RWPE2 (cell line): ENCODE measurements around the gene CADM4.

Experiments
- ATAC-seq: fragments of 200-7000 bp; cut with Tn5 transposase; 3 replicates; pipeline ENCODE4 v1.9.1; 2021; ENCODE audit warnings: low read depth
- DNase-seq: peaks from one replicate; pipeline ENCODE4 v3.0.0-alpha.2; 2020; ENCODE audit warnings: low spot score
- H3K27ac ChIP-seq: fragments of 450-650 bp; 2 replicates; pipeline ENCODE4 v1.5.1; 2017; ENCODE audit warnings: mild to moderate bottlenecking; ENCODE audit not compliant: poor library complexity, severe bottlenecking
- H3K27me3 ChIP-seq: fragments of 250-450 bp; sonication (Bioruptor Pico); 2 replicates; pipeline ENCODE4 v1.5.1; 2021; ENCODE audit warnings: mild to moderate bottlenecking, moderate library complexity; ENCODE audit not compliant: insufficient read depth, poor library complexity, severe bottlenecking
- H3K36me3 ChIP-seq: fragments of 250-450 bp; sonication (Bioruptor Pico); 2 replicates; pipeline ENCODE4 v1.5.1; 2020; ENCODE audit warnings: low read depth, mild to moderate bottlenecking, moderate library complexity
- H3K4me1 ChIP-seq: fragments of 250-450 bp; sonication (Bioruptor Pico); 2 replicates; pipeline ENCODE4 v1.5.1; 2021; ENCODE audit warnings: mild to moderate bottlenecking, moderate library complexity; ENCODE audit not compliant: insufficient read depth, poor library complexity, severe bottlenecking
- H3K4me3 ChIP-seq: fragments of 250-450 bp; sonication (Bioruptor Pico); 2 replicates; pipeline ENCODE4 v1.5.1; 2021; ENCODE audit warnings: mild to moderate bottlenecking, moderate library complexity; ENCODE audit not compliant: severe bottlenecking
- H3K9me3 ChIP-seq: fragments of 250-450 bp; sonication (Bioruptor Pico); 2 replicates; pipeline ENCODE4 v1.5.1; 2021; ENCODE audit warnings: mild to moderate bottlenecking, moderate library complexity; ENCODE audit not compliant: severe bottlenecking
- TF ChIP-seq, protein P1 (sequence below): fragments of 450-650 bp; IDR thresholded peaks from one replicate; pipeline ENCODE4 v1.5.1; 2017; ENCODE audit warnings: mild to moderate bottlenecking, moderate library complexity; ENCODE audit not compliant: poor library complexity, severe bottlenecking

Gene CADM4

DNA sequence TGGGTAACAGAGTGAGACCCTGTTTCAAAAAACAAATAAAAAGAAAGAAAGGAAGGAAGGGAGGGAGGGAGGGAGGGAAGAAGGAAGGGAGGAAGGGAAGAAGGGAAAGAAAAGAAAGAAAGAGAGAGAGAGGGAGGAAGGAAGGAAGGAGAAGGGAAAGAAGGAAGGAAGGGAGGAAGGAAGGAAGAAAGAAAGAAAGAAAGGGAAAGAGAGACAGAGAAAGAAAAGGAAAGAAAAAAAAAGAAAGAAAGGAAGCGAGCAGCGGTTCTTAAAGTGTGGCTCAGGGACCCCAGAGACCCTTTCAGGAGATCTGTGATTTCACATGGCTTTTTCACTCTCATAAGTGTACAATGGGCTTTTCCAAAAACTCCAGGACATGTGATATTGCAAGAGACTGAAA is 9.9 kb upstream of the CADM4 start:
- Histone ChIP-seq H3K4me3 (no peak overlapping the region), H3K27ac (no peak overlapping the region), H3K9me3 (no peaks in the 10 kb centered on the region), H3K4me1 (no peaks in the 10 kb centered on the region), H3K36me3 (peaks cover 55% of the 10 kb centered on the region), H3K27me3 (no peaks in the 10 kb centered on the region)
- TF ChIP-seq, protein P1, sequence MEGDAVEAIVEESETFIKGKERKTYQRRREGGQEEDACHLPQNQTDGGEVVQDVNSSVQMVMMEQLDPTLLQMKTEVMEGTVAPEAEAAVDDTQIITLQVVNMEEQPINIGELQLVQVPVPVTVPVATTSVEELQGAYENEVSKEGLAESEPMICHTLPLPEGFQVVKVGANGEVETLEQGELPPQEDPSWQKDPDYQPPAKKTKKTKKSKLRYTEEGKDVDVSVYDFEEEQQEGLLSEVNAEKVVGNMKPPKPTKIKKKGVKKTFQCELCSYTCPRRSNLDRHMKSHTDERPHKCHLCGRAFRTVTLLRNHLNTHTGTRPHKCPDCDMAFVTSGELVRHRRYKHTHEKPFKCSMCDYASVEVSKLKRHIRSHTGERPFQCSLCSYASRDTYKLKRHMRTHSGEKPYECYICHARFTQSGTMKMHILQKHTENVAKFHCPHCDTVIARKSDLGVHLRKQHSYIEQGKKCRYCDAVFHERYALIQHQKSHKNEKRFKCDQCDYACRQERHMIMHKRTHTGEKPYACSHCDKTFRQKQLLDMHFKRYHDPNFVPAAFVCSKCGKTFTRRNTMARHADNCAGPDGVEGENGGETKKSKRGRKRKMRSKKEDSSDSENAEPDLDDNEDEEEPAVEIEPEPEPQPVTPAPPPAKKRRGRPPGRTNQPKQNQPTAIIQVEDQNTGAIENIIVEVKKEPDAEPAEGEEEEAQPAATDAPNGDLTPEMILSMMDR = no peak
- DNase-seq = no peak
- no peak for ATAC-seq

GRCh38 chr19:43648633-43649032 is 9.0 kb upstream of the CADM4 start:
- Histone ChIP-seq H3K9me3 (no peaks in the 10 kb centered on the region), H3K4me1 (no peaks in the 10 kb centered on the region), H3K27ac (no peak overlapping the region), H3K27me3 (no peaks in the 10 kb centered on the region), H3K36me3 (peaks cover 51% of the 10 kb centered on the region), H3K4me3 (no peak overlapping the region)
- TF ChIP-seq, protein P1 = no peak
- ATAC-seq = no peak
- DNase-seq = no peak

GRCh38 chr19:43644181-43644580 is 4.5 kb upstream of the CADM4 start:
- DNase-seq (no peak), ATAC-seq (no peak)
- Histone ChIP-seq H3K27ac (no peak overlapping the region), H3K4me1 (no peaks in the 10 kb centered on the region), H3K27me3 (peaks cover under 1% of the 10 kb centered on the region), H3K36me3 (peaks cover 18% of the 10 kb centered on the region), H3K9me3 (no peaks in the 10 kb centered on the region), H3K4me3 (no peak overlapping the region)
- TF ChIP-seq, protein P1 = no peak

DNA sequence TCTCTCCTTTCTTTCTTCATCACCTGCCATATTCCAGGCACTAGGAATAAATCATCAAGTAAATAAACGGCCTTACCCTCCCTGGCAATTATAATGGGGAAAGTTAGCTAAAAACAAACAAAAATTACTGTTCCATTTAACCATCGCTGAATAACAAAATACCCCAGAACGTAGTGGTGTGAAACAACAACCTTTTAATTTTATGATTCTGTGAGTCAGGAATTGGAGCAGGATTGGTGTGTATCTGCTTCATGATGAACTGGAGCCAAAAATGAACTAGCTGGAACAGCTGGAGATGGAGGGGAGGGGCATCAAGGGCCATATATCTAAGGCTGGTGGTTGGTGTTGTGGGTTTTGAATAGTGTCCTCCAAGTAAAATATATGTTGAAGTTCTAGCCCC is 3.7 kb upstream of the CADM4 start:
- DNase-seq = no peak
- Histone ChIP-seq H3K27ac (no peak overlapping the region), H3K9me3 (no peaks in the 10 kb centered on the region), H3K27me3 (peaks cover 9% of the 10 kb centered on the region), H3K4me1 (no peaks in the 10 kb centered on the region), H3K4me3 (no peak overlapping the region), H3K36me3 (peaks cover 9% of the 10 kb centered on the region)
- no peak for ATAC-seq
- TF ChIP-seq, protein P1 = no peak

GRCh38 chr19:43642531-43642930 is 2.9 kb upstream of the CADM4 start:
- H3K27ac ChIP-seq = no peak overlapping the region
- TF ChIP-seq, protein P1 = no peak
- ATAC-seq = no peak
- DNase-seq = no peak
- no peaks in the 10 kb centered on the region for H3K4me1 ChIP-seq
- H3K9me3 ChIP-seq = no peaks in the 10 kb centered on the region
- H3K4me3 ChIP-seq = no peak overlapping the region
- peaks cover 15% of the 10 kb centered on the region for H3K27me3 ChIP-seq
- peaks cover 5% of the 10 kb centered on the region; the same call in 1 of the 2 replicates for H3K36me3 ChIP-seq
